Esophagus mucosa (tissue), 1 donor: ENCODE results near the gene EMX1. TPM values are rescaled to one million over a fixed set of nuclear protein-coding genes. Genes with fewer than 3 reads are reported as not detected.
"Not testable (repeated sequence)": the region's sequence is repeated elsewhere in the genome, so short reads cannot be mapped to it uniquely, and the experiment has no call there.

ENCODE experiments used
- ATAC-seq: fragments of 200-7000 bp; cut with Tn5 transposase; one replicate; pipeline ENCODE4 v1.9.1; 2020
- total RNA-seq: library from RNA; stranded (reverse); gene quantifications from one replicate; pipeline ENCODE4 v1.2.4, GENCODE V29; 2023
- donor health status: DM: yes; HTN: yes; CAD: no.

EMX1 gene
- total RNA-seq, 1 donor from 2014 or later = not detected

GRCh38 chr2:72900191-72900825 lies 17.0 kb upstream of the EMX1 start:
- no peak for ATAC-seq

- no peak for ATAC-seq
Measured at GRCh38 chr2:72901426-72901825, 15.9 kb upstream of the EMX1 start.

- ATAC-seq = not testable (repeated sequence)
Measured at GRCh38 chr2:72907369-72907768, 9.9 kb upstream of the EMX1 start.

- no peak for ATAC-seq
Measured at GRCh38 chr2:72908741-72909140, 8.6 kb upstream of the EMX1 start.

DNA sequence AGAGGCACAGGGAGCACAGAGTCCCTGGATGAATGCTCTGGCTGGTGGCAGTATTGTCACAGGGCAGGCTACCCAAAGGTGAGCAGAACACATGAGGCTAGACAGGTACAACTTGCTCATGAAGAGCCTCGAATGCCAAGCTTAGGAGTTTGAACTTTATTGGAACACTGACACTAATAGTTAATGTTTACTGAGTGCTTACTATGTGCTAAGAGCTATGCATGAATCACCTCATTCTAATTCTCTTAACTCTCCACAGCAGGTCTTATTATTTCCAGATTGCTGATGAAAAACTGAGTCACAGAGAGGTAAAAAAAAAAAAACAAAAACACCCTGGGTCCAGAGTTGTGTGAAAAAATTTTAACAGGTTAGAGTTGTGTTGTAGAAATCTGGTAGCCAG lies 6.1 kb upstream of the EMX1 start:
- ATAC-seq = peak; percentile 90

DNA sequence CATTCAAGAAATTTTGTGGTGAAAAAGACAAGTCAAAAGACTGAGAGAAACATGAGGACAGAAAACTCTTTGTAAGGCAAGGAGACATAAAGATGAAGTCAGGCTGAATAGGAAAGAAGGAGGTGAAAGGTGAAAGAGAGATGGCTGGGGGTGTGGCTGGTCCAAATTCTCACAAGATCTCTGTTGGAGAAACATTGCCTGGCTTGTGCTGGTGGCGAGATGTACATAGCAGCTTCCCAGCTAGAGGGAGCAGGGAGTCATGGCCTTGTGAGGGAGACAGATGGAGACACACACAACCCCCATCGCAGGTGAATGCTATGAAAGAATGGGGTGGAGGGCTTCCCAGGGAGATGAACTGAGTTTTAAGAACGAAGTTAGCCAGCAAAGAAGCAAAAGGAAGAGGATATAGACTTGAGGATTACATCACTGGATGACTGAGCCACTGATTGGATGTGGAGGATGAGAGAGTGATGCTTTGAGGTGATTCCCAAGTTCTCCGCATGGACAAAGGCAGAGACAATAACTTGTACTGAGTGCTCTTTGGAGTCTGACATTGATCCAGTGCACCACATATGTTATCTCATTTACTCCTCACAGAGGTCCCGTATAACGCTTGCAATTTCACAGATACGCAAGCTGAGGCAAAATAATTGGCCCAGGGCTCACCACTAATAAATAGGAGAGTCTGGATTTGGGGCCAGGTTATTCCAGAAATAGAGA lies 3.7 kb upstream of the EMX1 start:
- no peak for ATAC-seq

- no peak for ATAC-seq
Measured at GRCh38 chr2:72914206-72914559, 3.1 kb upstream of the EMX1 start.

DNA sequence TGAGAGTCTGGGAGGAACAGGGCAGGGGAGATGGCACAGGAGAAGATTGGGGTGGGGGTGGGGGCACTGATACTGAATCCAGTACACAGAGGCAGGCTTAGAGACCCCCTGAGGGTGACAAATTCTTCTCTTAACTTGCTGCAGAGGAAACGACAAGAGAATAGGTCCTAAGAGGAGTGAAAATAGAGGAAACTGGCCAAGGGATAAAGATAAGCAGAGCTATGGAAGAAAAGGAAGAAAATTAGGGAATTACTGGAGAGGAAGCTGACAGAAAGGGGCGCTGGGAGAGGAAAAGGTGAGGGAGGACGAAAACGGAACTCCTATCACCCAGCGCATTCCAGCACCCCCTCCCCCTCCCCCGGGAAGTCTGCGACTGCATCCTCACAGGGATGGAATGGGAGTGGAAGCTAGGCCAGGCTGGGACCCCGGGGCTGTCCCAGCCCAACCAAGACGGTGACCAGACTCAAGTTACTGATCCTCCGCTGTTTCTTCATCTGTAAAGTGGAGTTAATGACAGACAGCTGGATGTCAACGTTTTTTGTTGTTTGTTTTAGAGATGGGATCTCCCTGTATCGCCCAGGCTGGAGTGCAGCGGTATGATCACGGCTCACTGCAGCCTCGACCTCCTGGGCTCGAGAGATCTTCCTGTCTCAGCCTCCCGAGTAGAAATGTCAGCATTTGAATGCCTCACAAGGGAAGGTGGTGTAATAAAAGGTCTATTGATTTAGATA lies 2.6 kb upstream of the EMX1 start:
- no peak for ATAC-seq

- ATAC-seq = no peak
Measured at GRCh38 chr2:72915320-72915906, 1.9 kb upstream of the EMX1 start.

- peak; percentile 67 for ATAC-seq
Measured at GRCh38 chr2:72915907-72916742, 1.2 kb upstream of the EMX1 start.

GRCh38 chr2:72916743-72917137 lies 579 bp upstream of the EMX1 start:
- no peak for ATAC-seq

DNA sequence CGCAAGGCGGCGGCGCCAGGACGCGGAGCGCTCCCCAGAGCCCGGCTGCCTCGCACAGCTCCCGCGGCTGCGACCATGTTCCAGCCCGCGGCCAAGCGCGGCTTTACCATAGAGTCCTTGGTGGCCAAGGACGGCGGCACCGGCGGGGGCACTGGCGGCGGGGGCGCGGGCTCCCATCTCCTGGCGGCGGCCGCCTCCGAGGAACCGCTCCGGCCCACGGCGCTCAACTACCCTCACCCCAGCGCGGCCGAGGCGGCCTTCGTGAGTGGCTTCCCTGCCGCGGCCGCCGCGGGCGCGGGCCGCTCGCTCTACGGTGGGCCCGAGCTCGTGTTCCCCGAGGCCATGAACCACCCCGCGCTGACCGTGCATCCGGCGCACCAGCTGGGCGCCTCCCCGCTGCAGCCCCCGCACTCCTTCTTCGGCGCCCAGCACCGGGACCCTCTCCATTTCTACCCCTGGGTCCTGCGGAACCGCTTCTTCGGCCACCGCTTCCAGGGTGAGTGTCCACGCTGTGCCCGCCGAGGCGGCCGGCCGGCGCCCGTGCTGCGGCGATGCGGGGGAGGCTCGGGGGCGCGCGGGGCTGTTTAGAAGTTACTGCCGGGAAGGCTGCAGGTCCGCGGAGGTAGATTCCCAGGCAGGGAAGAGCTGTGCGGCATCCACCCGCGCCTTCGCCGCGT lies 696 bp downstream of the EMX1 start:
- ATAC-seq = no peak

- ATAC-seq = no peak
Measured at GRCh38 chr2:72919414-72920317, 2.3 kb downstream of the EMX1 start.

DNA sequence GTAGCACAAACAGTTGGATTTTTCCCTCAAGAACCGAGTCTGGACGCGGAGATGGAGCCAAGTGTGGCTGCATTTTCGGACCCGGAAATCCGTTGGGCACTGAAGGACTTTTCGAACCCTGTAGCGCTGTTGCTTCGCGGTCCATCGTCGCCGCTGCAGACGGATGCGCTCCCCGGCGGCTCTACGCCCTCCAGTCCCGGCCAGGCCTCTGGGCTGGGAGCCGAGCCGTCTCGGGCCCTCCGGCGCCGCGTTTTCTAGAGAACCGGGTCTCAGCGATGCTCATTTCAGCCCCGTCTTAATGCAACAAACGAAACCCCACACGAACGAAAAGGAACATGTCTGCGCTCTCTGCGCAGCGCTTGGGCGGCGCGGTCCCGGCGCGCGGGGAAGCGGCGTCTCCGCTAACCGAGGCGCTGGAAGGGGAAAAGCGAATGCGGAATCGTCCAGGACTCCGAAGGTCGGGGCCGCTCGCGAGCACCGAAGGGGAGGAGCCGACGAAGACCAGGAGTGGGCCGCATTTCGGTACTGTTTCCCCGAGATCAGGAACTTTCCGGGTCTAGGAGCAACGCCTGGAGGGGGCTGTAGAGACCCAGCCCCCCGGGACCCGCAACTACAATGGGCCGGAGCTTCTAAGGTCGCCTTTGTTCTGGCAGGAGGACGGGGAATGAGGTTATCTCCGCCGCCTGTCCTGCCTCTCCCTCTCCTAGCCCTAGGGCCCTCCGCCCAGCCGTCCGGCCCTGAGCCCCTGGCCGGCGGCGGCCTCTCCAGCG lies 3.2 kb downstream of the EMX1 start:
- ATAC-seq = no peak

- no peak for ATAC-seq
Measured at GRCh38 chr2:72921088-72921851, 4.0 kb downstream of the EMX1 start.

GRCh38 chr2:72921853-72922252 lies 4.5 kb downstream of the EMX1 start:
- ATAC-seq = no peak

- peak; percentile 14 for ATAC-seq
Measured at GRCh38 chr2:72923833-72924352, 6.6 kb downstream of the EMX1 start.

- ATAC-seq = peak; percentile 24
Measured at GRCh38 chr2:72924353-72925240, 7.3 kb downstream of the EMX1 start.
